ENCODE data around the gene PACS2. TPM values are rescaled to one million over a fixed set of nuclear protein-coding genes. Genes with fewer than 3 reads are reported as not detected.

The PACS2 gene
- total RNA-seq, 2 donors from 2014 or later = 61.3 to 69.4 TPM

DNA sequence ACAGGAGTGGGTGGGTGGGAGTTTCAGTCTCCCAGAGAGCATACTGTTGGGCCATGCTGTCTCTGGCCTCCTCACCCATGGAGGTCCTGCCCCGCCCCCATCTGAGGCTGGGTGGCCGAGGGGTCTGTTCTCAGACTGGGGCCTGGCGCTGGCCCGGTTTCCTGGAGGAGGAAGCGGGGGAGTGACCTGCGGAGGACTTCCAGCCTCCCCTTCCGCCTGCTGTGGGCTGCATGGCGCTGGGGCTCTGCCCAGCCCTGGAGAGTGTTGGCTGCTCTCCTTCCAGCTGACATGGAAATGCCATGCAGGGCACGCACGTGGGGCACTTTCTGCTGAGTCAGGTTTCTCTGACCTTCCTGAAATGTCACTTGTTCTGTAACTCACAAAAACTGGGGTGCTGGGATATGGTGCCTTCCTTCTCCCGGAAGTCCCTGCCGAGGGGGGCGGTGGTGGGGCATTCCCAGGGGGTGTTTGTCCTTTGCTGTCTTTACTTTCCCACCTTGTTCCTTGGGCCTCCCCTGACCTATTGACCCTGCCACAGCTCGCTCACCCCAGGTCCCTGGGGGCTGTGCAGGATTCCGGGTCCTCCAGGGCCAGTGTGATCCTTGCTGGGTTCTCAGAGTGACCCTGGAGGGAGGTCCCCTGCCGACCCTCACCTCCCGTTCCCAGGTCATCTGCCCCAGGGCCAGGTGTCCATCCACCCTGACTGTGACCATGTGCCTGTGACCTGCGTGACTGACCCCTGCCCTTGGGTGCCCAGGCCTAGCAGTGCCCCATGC lies 23.6 kb downstream of the PACS2 start:
- intact Hi-C loops (cut with DNase I) = no loop called here
- DNase-seq (ENCODE audit: low spot score) = no peak

- intact Hi-C loops (cut with DNase I) = no loop called here
- DNase-seq (ENCODE audit: low spot score) = no peak
Observed at GRCh38 chr14:105340821-105341733, 26.5 kb downstream of the PACS2 start.

- intact Hi-C loops (cut with DNase I) = no loop called here
- no peak for DNase-seq (ENCODE audit: low spot score)
Observed at GRCh38 chr14:105343194-105343593, 28.6 kb downstream of the PACS2 start.

- no peak for DNase-seq (ENCODE audit: low spot score)
- intact Hi-C loops (cut with DNase I) = no loop called here
Observed at GRCh38 chr14:105346200-105346533, 31.6 kb downstream of the PACS2 start.

GRCh38 chr14:105346876-105347586 lies 32.5 kb downstream of the PACS2 start:
- intact Hi-C loops (cut with DNase I) = no loop called here
- no peak for DNase-seq (ENCODE audit: low spot score)

DNA sequence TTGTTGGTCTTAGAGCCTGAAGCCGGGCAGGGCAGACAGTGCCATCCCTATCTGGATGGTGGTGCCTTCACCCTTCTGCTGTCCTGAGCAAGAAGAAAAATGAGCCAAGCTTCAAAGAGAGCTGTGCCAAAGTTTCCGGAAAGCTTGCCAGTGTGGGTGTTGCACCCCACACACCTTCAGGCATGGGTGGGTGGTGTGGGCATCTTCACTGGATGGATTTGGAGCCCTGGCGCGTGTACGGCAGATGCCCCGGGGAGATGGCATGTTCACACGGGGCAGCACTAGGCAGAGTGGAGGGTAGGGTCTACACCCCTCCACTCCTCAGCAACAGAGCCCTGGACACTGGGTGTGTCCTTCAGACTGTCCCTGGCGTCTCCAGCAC lies 33.0 kb downstream of the PACS2 start:
- intact Hi-C loops (cut with DNase I) = no loop called here
- no peak for DNase-seq (ENCODE audit: low spot score)

GRCh38 chr14:105348169-105348944 lies 33.8 kb downstream of the PACS2 start:
- no peak for DNase-seq (ENCODE audit: low spot score)
- intact Hi-C loops (cut with DNase I) = no loop called here

DNA sequence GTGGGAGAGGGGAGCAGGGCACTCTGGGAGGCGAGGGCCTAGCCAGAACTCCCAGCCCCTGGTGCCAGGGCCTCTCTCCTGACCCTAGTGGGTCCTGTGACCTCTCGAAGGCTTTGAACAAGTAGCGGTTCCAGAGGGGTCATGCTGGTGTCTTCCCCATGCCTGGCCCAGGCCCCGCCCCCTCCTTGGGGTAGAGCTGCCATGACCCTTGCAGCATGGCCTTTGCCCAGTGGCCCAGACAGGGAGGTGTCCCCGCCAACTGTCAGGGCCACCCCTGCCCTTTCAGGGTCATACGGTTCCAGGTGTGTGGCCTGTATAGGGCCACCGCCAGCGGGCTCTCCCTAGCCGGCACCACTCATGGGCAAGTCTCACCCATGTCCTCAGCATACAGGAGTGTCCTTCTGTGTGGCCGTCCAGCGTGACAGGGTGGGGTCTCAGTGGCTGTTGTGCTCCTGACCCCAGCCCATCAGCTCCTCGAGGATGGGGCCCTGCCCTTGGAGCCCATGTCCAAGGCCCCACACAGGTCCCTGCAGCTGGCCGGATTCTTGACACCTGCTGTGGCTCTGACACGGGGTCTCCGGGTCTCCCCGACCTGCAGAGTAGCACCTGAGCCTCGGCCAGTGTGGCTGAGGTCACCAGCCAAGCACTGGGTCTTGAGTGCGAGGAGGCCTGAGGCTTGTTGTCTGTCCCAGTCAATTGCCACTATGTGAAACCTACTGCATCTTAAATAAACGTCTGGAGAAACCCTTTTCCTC lies 34.6 kb downstream of the PACS2 start:
- intact Hi-C loops (cut with DNase I) = no loop called here
- DNase-seq (ENCODE audit: low spot score) = no peak

DNA sequence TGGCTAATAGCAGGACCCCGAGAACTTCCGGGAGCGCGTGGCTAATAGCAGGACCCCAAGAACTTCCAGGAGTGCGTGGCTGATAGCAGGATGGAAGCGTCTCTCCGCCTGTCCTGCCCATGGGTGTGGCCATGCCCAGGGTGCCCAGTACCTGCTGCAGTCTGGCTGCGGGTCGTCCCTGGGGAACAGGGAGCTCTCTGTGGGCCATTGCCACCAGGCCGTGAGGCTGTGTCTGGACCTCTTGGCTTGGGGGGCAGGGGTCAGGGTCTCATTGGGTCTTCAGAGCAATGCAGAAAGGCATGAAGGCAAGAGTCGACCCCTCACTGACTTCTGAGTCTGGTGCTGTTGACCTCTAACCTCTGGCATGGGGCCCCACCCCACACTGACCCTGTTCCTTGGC lies 35.4 kb downstream of the PACS2 start:
- intact Hi-C loops (cut with DNase I) = loop anchor here (5.0 kb wide), 3 partner anchors 143 to 258 kb away; no protein-coding TSS in a partner anchor
- no peak for DNase-seq (ENCODE audit: low spot score)

- intact Hi-C loops (cut with DNase I) = loop anchor here (5.0 kb wide), 3 partner anchors 143 to 258 kb away; no protein-coding TSS in a partner anchor
- no peak for DNase-seq (ENCODE audit: low spot score)
Observed at GRCh38 chr14:105350450-105351244, 36.1 kb downstream of the PACS2 start.

- DNase-seq (ENCODE audit: low spot score) = no peak
- intact Hi-C loops (cut with DNase I) = loop anchor here (5.0 kb wide), 3 partner anchors 144 to 259 kb away; no protein-coding TSS in a partner anchor
Observed at GRCh38 chr14:105351410-105351809, 36.9 kb downstream of the PACS2 start.

DNA sequence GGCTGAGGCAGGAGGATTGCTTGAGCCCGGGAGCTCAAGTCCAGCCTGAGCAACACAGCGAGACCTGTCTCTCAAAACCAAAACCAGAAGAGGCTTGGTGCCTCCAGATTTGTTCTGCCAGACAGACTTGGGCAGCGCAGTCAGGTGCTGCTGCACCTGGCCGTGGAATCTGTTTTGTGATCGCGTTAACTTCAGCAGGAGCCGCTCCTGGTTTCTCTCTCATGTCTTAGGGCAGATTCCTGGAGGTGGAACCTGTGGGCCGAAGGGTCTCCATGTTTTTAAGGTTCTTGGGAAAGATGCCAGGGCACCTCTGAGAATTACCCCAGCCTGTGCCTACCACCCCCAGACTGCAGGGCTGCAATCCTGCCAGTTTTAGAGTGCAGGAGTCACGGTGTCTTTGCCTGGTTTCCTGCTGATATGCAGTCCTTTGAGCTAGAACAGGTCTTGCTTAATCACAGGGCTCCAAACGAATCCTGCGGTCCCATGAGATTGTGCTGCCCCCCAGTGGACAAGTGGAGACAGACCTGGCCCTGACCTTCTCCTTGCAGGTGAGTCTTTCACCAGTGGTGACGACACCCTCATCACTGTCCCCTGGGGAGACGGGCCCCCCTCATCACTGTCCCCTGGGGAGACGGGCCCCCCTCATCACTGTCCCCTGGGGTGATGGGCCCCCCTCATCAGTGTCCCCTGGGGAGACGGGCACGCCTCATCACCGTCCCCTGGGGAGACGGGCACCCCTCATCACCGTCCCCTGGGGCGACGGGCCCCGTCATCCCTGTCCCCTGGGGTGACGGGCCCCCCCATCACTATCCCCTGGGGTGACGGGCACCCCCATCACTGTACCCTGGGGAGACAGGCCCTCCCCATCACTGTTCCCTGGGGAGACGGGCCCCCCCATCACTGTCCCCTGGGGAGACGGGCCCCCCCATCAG lies 37.6 kb downstream of the PACS2 start:
- intact Hi-C loops (cut with DNase I) = loop anchor here (5.0 kb wide), 3 partner anchors 145 to 260 kb away; no protein-coding TSS in a partner anchor
- DNase-seq (ENCODE audit: low spot score) = peak; percentile 93

DNA sequence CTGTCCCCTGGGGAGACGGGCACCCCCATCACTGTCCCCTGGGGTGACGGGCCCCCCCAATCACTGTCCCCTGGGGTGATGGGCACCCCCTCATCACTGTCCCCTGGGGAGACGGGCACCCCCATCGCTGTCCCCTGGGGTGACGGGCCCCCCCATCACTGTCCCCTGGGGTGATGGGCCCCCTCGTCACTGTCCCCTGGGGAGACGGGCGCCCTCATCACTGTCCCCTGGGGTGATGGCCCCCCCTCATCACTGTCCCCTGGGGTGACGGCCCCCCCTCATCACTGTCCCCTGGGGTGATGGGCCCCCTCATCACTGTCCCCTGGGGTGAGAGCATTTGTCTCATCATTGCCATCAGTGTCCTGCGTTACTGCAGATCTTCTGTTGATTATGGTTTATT lies 38.6 kb downstream of the PACS2 start:
- DNase-seq (ENCODE audit: low spot score) = no peak

DNA sequence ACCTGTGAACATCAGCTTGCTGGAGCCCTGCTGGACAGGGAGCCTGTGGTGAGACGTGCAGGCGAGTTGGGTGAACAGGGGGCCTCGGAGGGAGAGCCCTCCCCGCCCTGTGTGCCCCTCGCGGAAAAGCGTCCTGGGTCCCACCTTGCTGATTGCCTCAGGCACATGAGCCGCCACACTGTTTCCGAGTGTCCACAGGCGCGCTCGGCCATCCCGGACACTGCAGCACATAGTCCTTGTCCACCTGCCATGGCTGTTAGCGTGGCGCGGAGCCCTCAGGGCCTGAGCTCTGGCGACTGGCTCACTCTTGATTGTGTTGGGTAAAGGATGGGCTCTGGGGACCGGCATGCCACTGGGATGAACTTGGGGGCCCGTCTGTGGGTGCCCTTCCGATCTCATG lies 40.0 kb downstream of the PACS2 start:
- intact Hi-C loops (cut with DNase I) = loop anchor here (5.0 kb wide), 3 partner anchors 147 to 262 kb away; no protein-coding TSS in a partner anchor

More for the DNA sequence above, 38.6 kb downstream of the PACS2 start:
- intact Hi-C loops (cut with DNase I) = loop anchor here (5.0 kb wide), 3 partner anchors 146 to 261 kb away; no protein-coding TSS in a partner anchor

DNA sequence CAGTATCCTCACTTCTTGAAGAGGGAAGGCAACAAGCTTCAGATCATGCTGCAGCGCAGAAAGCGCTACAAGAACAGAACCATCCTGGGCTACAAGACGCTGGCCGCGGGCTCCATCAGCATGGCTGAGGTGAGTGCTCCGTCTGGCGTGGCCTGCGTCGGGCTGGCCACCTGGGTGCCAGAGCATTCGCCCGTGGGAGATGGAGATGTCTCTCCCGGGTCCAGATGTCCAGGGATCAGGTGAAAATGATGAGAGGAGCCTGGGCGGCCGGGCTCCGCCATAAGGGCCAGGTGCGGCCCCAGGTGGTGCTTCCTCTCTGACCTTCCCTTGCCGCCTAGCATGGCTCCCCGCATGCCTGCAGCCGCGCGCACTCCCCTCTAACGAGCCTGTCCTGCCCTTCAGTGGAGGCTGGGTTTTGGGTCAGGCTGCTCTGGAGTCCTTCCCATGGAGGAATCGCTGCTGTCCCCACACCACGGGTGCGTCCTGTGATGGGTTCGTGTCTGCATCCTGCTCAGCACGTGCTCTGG lies 40.6 kb downstream of the PACS2 start:
- DNase-seq (ENCODE audit: low spot score) = no peak
- intact Hi-C loops (cut with DNase I) = no loop called here

More for the DNA sequence above, 40.0 kb downstream of the PACS2 start:
- no peak for DNase-seq (ENCODE audit: low spot score)
